VCaP (cell line): ENCODE data around the gene CLDN16.

Experiments used
- H3K27ac ChIP-seq: fragments of 450-650 bp; 2 replicates; pipeline ENCODE4 v1.5.1; 2017
- CTCF ChIP-seq: fragments of 450-650 bp; conservative IDR thresholded peaks from 2 replicates; pipeline ENCODE4 v1.5.1; 2017; ENCODE audit warnings: mild to moderate bottlenecking, moderate library complexity

The CLDN16 gene

GRCh38 chr3:190378240-190378891 is 9.6 kb upstream of the CLDN16 start:
- no peak for TF ChIP-seq CTCF
- H3K27ac ChIP-seq, result no peak overlapping the region

- no peak overlapping the region for H3K27ac ChIP-seq
- TF ChIP-seq CTCF, result no peak
Observed at GRCh38 chr3:190380184-190380583, 7.8 kb upstream of the CLDN16 start.

GRCh38 chr3:190381441-190381840 is 6.5 kb upstream of the CLDN16 start:
- no peak overlapping the region for H3K27ac ChIP-seq
- TF ChIP-seq CTCF, result no peak

- no peak overlapping the region for H3K27ac ChIP-seq
- no peak for TF ChIP-seq CTCF
Observed at GRCh38 chr3:190382082-190382481, 5.9 kb upstream of the CLDN16 start.

GRCh38 chr3:190384309-190384756 is 3.6 kb upstream of the CLDN16 start:
- peak; percentile 97 for TF ChIP-seq CTCF
- H3K27ac ChIP-seq, result no peak overlapping the region

- TF ChIP-seq CTCF, result no peak
- H3K27ac ChIP-seq, result no peak overlapping the region
Observed at GRCh38 chr3:190385731-190386688, 2.0 kb upstream of the CLDN16 start.

- no peak overlapping the region for H3K27ac ChIP-seq
- TF ChIP-seq CTCF, result no peak
Observed at GRCh38 chr3:190388703-190389102, 740 bp downstream of the CLDN16 start.
